GM19455 (cell line): ENCODE data around the gene DDR1.

ENCODE experiments used
- ATAC-seq: cut with Tn5 transposase; IDR thresholded peaks from one replicate; pipeline ENCODE4 v1.9.1; 2021; ENCODE audit not compliant: unreplicated experiment

The DDR1 gene

GRCh38 chr6:30883685-30884520, at the start of gene DDR1:
Gene DDR1 (plus strand): TSS chr6:30884519. CDS start chr6:30888730, 4,211 bp downstream.
- no peak for ATAC-seq

- ATAC-seq: no peak
These were observed 49.7 kb upstream of the DDR1 start for GRCh38 chr6:30834646-30835045.

GRCh38 chr6:30835576-30835975, 48.7 kb upstream of the DDR1 start:
- ATAC-seq: no peak

DNA sequence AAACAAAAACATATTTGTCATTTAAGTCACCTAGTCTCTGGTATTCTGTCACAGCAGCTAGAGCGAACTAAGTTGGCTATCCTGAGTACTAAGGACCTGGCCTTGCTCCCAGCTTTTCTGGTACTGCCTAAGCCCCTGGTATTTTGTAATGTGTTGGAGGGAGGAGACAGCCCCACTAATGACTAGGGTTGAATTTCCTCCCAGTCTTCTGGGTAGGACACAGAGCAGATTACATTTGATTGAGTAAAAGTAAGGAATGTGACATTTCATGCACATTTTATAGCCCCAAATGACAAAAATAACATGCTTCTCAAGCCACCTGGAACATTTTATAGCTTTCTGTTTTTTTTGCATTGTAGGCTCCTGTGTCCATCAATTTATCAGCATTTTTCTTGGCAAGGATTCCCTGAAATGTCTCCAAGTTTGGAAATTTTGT, 47.9 kb upstream of the DDR1 start:
- ATAC-seq: no peak

GRCh38 chr6:30836957-30837356, 47.4 kb upstream of the DDR1 start:
- no peak for ATAC-seq

DNA sequence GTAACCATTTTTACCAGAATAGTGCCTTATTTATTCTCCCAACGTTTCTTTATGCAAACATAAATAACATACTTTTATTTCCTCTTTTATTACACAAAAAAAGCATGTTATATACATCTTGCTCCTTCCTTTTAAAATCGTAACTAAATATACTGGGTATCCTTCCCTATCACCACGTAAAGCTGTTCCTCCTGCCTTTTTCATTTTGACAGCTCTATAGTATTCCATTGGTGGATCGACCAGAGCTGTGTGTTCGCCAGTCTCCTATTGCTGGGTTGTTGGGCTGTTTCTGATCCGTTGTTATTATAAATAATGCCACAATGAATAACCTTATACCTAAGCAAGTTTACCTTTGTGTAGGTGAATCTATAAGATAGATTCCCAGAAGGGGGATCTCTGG, 46.9 kb upstream of the DDR1 start:
- no peak for ATAC-seq

GRCh38 chr6:30837870-30838269, 46.4 kb upstream of the DDR1 start:
- ATAC-seq: no peak

GRCh38 chr6:30839671-30840070, 44.6 kb upstream of the DDR1 start:
- ATAC-seq: no peak

GRCh38 chr6:30840084-30840934, 44.0 kb upstream of the DDR1 start:
- ATAC-seq: no peak

DNA sequence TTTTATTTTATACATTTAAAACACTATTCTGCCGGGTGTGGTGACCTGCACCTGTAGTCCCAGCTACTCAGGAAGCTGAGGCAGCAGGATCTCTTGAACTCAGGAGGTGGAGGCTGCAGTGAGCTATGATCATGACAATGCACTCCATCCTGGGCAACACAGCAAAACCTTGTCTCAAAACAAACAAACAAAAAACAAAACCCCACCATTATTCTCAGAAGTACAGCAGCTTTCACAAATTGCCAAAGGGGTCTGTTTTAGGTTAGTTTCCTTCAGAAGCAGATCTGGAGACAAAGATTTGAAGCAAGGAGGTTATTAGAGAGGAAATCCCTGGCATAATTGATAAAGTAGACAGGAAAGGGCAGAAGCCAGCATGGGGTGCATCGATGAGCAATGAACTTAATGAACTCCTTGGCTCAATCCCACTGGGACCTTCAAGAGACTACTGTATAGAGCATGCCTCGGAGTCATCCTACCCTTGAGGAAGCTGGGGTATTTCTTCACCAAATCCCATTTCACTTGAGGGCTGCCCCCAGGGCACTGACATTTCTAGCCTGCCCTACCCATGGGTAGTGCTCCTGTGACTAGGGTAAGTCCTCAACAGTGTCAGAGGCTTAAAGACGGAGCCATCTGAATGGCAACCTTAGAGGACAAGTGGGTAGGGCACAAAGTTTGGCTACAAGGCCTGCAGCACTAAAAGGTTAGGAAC, 43.2 kb upstream of the DDR1 start:
- ATAC-seq: no peak

GRCh38 chr6:30841644-30842504, 42.4 kb upstream of the DDR1 start:
- ATAC-seq: no peak

DNA sequence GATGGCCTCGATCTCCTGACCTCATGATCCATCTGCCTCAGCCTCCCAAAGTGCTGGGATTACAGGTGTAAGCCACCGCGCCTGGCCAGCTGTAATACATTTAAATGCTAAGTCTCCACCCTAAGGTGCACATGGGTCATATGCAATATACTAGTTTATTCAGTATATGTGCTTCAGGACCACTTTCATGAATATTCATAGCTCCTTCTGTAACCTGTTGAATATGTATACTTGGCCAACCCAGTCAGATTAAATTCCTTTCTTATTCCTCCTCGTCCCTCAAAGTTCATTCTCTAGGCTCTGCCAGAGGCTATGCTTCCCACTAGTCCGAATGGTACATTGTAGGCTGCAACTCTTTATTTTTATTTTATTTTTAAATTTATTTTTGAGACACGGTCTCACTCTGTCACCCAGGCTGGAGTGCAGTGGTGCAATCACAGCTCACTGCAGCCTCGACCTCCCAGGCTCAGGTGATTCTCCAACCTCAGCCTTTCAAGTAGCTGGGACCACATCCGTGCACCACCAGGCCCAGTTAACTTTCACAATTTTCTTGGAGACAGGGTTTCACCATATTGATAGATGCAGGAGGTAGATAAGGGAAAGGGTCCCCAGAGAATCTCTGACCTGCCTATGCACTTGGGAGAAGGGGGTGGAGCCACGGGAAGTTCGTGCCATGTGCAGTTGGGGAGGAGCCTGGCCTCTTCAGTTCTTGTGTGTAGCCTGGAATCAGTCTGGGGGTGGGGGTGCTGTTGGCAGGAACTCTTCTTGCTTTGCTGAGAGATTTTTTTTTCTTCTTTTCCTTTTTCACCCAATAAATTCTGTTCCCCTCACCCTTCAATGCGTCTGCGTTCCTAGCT, 41.3 kb upstream of the DDR1 start:
- no peak for ATAC-seq

DNA sequence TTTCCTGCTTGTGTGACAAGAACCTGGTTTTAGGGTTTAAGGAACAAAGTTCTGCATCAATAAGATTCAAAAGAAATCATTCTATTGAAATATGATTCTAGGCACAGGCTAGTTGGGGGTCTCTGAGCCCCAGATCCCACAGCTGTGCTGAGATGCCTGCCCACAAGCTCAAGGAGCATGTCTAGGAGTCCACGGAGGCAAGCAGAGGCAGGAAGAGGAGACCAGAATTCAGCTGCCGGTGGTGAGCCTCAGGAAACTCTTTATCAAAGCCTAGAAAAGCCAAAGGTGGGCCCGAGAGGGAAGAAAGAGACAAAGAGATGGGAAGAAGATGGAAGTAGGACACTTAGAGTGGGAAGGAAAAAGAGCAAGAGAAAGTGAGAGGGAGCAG, 40.7 kb upstream of the DDR1 start:
- ATAC-seq: no peak

GRCh38 chr6:30844118-30844535, 40.2 kb upstream of the DDR1 start:
- ATAC-seq: no peak

- ATAC-seq: no peak
These were observed 39.1 kb upstream of the DDR1 start for GRCh38 chr6:30845183-30845582.

DNA sequence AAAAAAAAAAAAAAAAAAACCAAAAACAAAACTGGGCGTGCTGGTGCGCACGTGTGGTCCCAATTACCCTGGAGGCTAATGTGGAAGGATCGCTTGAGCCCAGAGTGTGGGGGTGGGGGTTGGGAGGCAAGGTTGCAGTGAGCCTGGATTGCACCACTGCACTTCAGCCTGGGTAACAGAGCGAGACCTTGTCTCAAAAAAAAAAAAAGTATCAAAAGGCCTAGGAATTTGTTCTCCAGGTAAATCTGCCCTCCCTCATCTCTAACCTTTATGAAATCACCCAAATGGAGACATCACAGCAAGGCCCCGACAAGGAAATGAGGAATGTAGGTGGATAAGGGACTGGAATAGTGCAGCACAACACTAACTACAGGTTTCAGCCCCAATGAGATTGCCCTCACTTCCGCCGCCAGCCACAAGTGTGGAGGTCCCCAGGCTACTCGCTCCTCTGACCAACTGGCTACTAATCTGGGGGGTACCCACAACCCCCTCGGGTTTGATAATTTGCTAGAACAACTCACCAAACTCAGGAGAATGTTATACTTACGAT, 36.8 kb upstream of the DDR1 start:
- no peak for ATAC-seq

DNA sequence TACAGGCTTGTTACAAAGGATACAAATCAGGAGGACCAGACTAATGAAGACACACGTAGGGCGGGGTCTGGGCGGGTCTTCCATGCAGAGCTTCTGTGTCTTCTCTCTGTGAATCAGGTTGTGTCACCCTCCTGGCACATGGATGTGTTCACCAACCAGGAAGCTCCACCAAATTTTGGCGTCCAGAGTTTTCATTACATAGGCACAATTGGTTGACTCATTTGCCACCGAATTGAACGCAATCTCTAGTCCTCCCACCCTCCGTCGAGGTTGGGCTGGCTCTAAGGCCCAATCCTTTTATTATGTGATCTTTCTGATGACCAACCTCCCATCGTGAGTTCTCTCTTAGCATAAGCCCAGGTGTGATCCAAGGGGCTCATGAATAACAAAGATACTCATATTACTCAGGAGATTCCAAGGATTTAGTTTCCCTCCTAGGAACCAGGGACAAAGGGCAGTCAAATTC, 36.3 kb upstream of the DDR1 start:
- no peak for ATAC-seq

- ATAC-seq: no peak
These were observed 34.2 kb upstream of the DDR1 start for GRCh38 chr6:30849903-30850651.
